H9 (cell line): Measurements from ENCODE around the gene OCRL. TPM values are rescaled to one million over a fixed set of nuclear protein-coding genes. Genes with fewer than 3 reads are reported as not detected.

ENCODE experiments used
- DNase-seq: peaks from one replicate; pipeline ENCODE4 v3.0.0-alpha.2; 2017
- H2AFZ ChIP-seq: one replicate; pipeline ENCODE4 v1.6.1; 2013; ENCODE audit warnings: mild to moderate bottlenecking, low read length, control low read depth, moderate library complexity
- H2AK5ac ChIP-seq: 2 replicates; pipeline ENCODE4 v1.6.1; 2013; ENCODE audit warnings: low read length, control low read depth, mixed read lengths; ENCODE audit not compliant: insufficient read length
- H2BK120ac ChIP-seq: one replicate; pipeline ENCODE4 v1.6.1; 2013; ENCODE audit warnings: low read depth, mild to moderate bottlenecking, low read length, control low read depth, inconsistent platforms; ENCODE audit not compliant: poor library complexity, severe bottlenecking
- H2BK12ac ChIP-seq: 2 replicates; pipeline ENCODE4 v1.6.1; 2013; ENCODE audit warnings: low read length, control low read depth, mixed read lengths, low read depth; ENCODE audit not compliant: insufficient read length
- H2BK15ac ChIP-seq: 2 replicates; pipeline ENCODE4 v1.6.1; 2013; ENCODE audit warnings: low read depth, low read length, control low read depth
- H2BK20ac ChIP-seq: one replicate; pipeline ENCODE4 v1.6.1; 2013; ENCODE audit warnings: low read depth, mild to moderate bottlenecking, low read length, control low read depth, inconsistent platforms; ENCODE audit not compliant: poor library complexity, severe bottlenecking
- H2BK5ac ChIP-seq: 2 replicates; pipeline ENCODE4 v1.6.1; 2013; ENCODE audit warnings: low read length, control low read depth, mixed read lengths; ENCODE audit not compliant: insufficient read length
- H3K14ac ChIP-seq: 2 replicates; pipeline ENCODE4 v1.6.1; 2013; ENCODE audit warnings: low read length, control low read depth; ENCODE audit not compliant: insufficient read depth
- H3K18ac ChIP-seq: 2 replicates; pipeline ENCODE4 v1.6.1; 2013; ENCODE audit warnings: low read depth, mild to moderate bottlenecking, mixed read lengths, low read length, control low read depth; ENCODE audit not compliant: insufficient read length
- H3K23ac ChIP-seq: 2 replicates; pipeline ENCODE4 v1.6.1; 2013; ENCODE audit warnings: low read length, control low read depth, mixed read lengths, low read depth; ENCODE audit not compliant: insufficient read length
- H3K23me2 ChIP-seq: 2 replicates; pipeline ENCODE4 v1.6.1; 2013; ENCODE audit warnings: low read depth, mild to moderate bottlenecking, mixed read lengths, low read length, control low read depth; ENCODE audit not compliant: insufficient read length, poor library complexity, severe bottlenecking
- H3K27ac ChIP-seq: 2 replicates; pipeline ENCODE4 v1.5.1; 2013; ENCODE audit warnings: low read length, control low read depth, mixed read lengths, low read depth; ENCODE audit not compliant: insufficient read length
- H3K27me3 ChIP-seq: 2 replicates; pipeline ENCODE4 v1.6.1; 2013; ENCODE audit warnings: low read length, control low read depth, inconsistent platforms; ENCODE audit not compliant: insufficient read depth
- H3K4ac ChIP-seq: 2 replicates; pipeline ENCODE4 v1.6.1; 2013; ENCODE audit warnings: low read depth, mild to moderate bottlenecking, control low read depth, inconsistent platforms, low read length, moderate library complexity
- H3K4me1 ChIP-seq: 2 replicates; pipeline ENCODE4 v1.6.1; 2013; ENCODE audit warnings: low read length, control low read depth, inconsistent platforms; ENCODE audit not compliant: insufficient read depth
- H3K4me2 ChIP-seq: 2 replicates; pipeline ENCODE4 v1.6.1; 2013; ENCODE audit warnings: low read length, control low read depth, mixed read lengths; ENCODE audit not compliant: insufficient read length, insufficient read depth
- H3K56ac ChIP-seq: 2 replicates; pipeline ENCODE4 v1.6.1; 2013; ENCODE audit warnings: low read depth, mild to moderate bottlenecking, mixed read lengths, low read length, control low read depth; ENCODE audit not compliant: insufficient read length
- H3K79me1 ChIP-seq: 2 replicates; pipeline ENCODE4 v1.6.1; 2013; ENCODE audit warnings: low read depth, mild to moderate bottlenecking, moderate library complexity, low read length, control low read depth, inconsistent platforms; ENCODE audit not compliant: insufficient read depth, poor library complexity, severe bottlenecking
- H3K79me2 ChIP-seq: 2 replicates; pipeline ENCODE4 v1.6.1; 2013; ENCODE audit warnings: low read length, control low read depth, inconsistent platforms; ENCODE audit not compliant: insufficient read depth
- H3K9ac ChIP-seq: 2 replicates; pipeline ENCODE4 v1.6.1; 2013; ENCODE audit warnings: low read length, control low read depth, mixed read lengths; ENCODE audit not compliant: insufficient read length; ENCODE audit errors: extremely low read depth
- H3K9me3 ChIP-seq: one replicate; pipeline ENCODE4 v1.6.1; 2013; ENCODE audit warnings: low read depth, low read length, inconsistent platforms; ENCODE audit not compliant: control insufficient read depth
- H3T11ph ChIP-seq: one replicate; pipeline ENCODE4 v1.6.1; 2013; ENCODE audit warnings: mild to moderate bottlenecking, low read length, control low read depth, inconsistent platforms
- H4K20me1 ChIP-seq: one replicate; pipeline ENCODE4 v1.6.1; 2013; ENCODE audit not compliant: control insufficient read depth, insufficient read length, insufficient read depth
- H4K5ac ChIP-seq: 2 replicates; pipeline ENCODE4 v1.6.1; 2013; ENCODE audit warnings: low read depth, mild to moderate bottlenecking, mixed read lengths, low read length, control low read depth; ENCODE audit not compliant: insufficient read length
- H4K8ac ChIP-seq: replicated peaks from 2 replicates; pipeline ENCODE4 v1.6.1; 2013; ENCODE audit warnings: low read length, control low read depth, mixed read lengths, low read depth; ENCODE audit not compliant: insufficient read length
- H4K91ac ChIP-seq: 2 replicates; pipeline ENCODE4 v1.6.1; 2013; ENCODE audit warnings: low read depth, mild to moderate bottlenecking, moderate library complexity, mixed read lengths, low read length, control low read depth; ENCODE audit not compliant: insufficient read length
- H3K27ac Mint-ChIP-seq, 3 experiments: 2 replicates in 2 of 3; 3 replicates in 1 of 3; pipeline ENCODE4 v1.8.0; 2020 to 2021; ENCODE audit warnings: mixed read lengths in 3 of 3, mild to moderate bottlenecking in 1 of 3, moderate library complexity in 1 of 3
- H3K27me3 Mint-ChIP-seq: 2 replicates; pipeline ENCODE4 v1.8.0; 2021; ENCODE audit warnings: low read depth, mild to moderate bottlenecking, moderate library complexity, mixed read lengths
- H3K36me3 Mint-ChIP-seq, 3 experiments: 2 replicates in 2 of 3; 3 replicates in 1 of 3; pipeline ENCODE4 v1.8.0; 2020 to 2021; ENCODE audit warnings: low read depth in 3 of 3, mixed read lengths in 3 of 3; ENCODE audit not compliant: insufficient read depth in 1 of 3
- H3K4me1 Mint-ChIP-seq, 2 experiments: 2 replicates each; pipeline ENCODE4 v1.8.0; 2020; ENCODE audit warnings: mixed read lengths in 2 of 2
- H3K4me3 Mint-ChIP-seq, 2 experiments: 2 replicates in 1 of 2; 3 replicates in 1 of 2; pipeline ENCODE4 v1.8.0; 2020 to 2021; ENCODE audit warnings: mild to moderate bottlenecking in 2 of 2, mixed read lengths in 2 of 2, moderate library complexity in 1 of 2
- H3K9me3 Mint-ChIP-seq, 2 experiments: 2 replicates in 1 of 2; 3 replicates in 1 of 2; pipeline ENCODE4 v1.8.0; 2020; ENCODE audit warnings: mild to moderate bottlenecking in 2 of 2, mixed read lengths in 2 of 2, moderate library complexity in 1 of 2
- WGBS: extraction: QIAGEN DNeasy Blood & Tissue Kit; methylation state at CpG from one replicate; pipeline ENCODE4 v1.1.7; 2013; ENCODE audit warnings: missing lambda C conversion rate, low lambda C conversion rate, mixed read lengths; ENCODE audit not compliant: insufficient read length; ENCODE audit errors: extremely low coverage; 5-methylcytosine and 5-hydroxymethylcytosine counted together
- total RNA-seq: library from RNA; stranded (reverse); gene quantifications from 2 replicates; pipeline ENCODE4 v1.2.1, GENCODE V29; 2021
- TF ChIP-seq, protein P1 (sequence below): fragments of 200-600 bp; sonication (generic); conservative IDR thresholded peaks from 3 replicates; pipeline ENCODE4 v1.8.0; 2021; ENCODE audit warnings: antibody characterized with exemption, mild to moderate bottlenecking

OCRL gene
- total RNA-seq, 1 experiment from 2014 or later: 31.4 TPM

- H4K20me1 ChIP-seq: no peaks in the 10 kb centered on the region
- no peak overlapping the region for H2BK5ac ChIP-seq
- H4K8ac ChIP-seq: no peak overlapping the region
- no peaks in the 10 kb centered on the region for H3K27me3 Mint-ChIP-seq
- H3K79me1 ChIP-seq: no peaks in the 10 kb centered on the region
- H3T11ph ChIP-seq: no peak overlapping the region
- H2BK120ac ChIP-seq: no peak overlapping the region
- no peak overlapping the region for H3K27ac Mint-ChIP-seq
- H3K23ac ChIP-seq: no peak overlapping the region
- H3K27ac ChIP-seq: no peak overlapping the region
- TF ChIP-seq, protein P1, sequence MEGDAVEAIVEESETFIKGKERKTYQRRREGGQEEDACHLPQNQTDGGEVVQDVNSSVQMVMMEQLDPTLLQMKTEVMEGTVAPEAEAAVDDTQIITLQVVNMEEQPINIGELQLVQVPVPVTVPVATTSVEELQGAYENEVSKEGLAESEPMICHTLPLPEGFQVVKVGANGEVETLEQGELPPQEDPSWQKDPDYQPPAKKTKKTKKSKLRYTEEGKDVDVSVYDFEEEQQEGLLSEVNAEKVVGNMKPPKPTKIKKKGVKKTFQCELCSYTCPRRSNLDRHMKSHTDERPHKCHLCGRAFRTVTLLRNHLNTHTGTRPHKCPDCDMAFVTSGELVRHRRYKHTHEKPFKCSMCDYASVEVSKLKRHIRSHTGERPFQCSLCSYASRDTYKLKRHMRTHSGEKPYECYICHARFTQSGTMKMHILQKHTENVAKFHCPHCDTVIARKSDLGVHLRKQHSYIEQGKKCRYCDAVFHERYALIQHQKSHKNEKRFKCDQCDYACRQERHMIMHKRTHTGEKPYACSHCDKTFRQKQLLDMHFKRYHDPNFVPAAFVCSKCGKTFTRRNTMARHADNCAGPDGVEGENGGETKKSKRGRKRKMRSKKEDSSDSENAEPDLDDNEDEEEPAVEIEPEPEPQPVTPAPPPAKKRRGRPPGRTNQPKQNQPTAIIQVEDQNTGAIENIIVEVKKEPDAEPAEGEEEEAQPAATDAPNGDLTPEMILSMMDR: no peak
- H2BK15ac ChIP-seq: no peak overlapping the region
- no peaks in the 10 kb centered on the region for H3K4me1 Mint-ChIP-seq
- H2BK12ac ChIP-seq: no peak overlapping the region
- no peak overlapping the region for H3K14ac ChIP-seq
- no peak overlapping the region for H3K18ac ChIP-seq
- H3K36me3 Mint-ChIP-seq: peaks cover 31 to 85% (median 76%) of the 10 kb centered on the region in 3 experiments; a peak in 6 of 7 replicates
- no peaks in the 10 kb centered on the region for H3K4me1 ChIP-seq
- H3K4ac ChIP-seq: no peak overlapping the region
- no peak overlapping the region for H3K4me3 Mint-ChIP-seq
- no peaks in the 10 kb centered on the region for H3K9me3 Mint-ChIP-seq
- H2AFZ ChIP-seq: no peak overlapping the region
- no peak for DNase-seq
- WGBS: no CpG with 5 or more reads among the region's 3 CpGs
- H4K5ac ChIP-seq: no peak overlapping the region
- no peak overlapping the region for H3K9ac ChIP-seq
- no peaks in the 10 kb centered on the region for H3K79me2 ChIP-seq
- no peak overlapping the region for H4K91ac ChIP-seq
- H3K56ac ChIP-seq: no peak overlapping the region
- H2BK20ac ChIP-seq: no peak overlapping the region
- no peaks in the 10 kb centered on the region for H3K27me3 ChIP-seq
- no peak overlapping the region for H3K4me2 ChIP-seq
- no peak overlapping the region for H2AK5ac ChIP-seq
- no peaks in the 10 kb centered on the region for H3K23me2 ChIP-seq
- no peaks in the 10 kb centered on the region for H3K9me3 ChIP-seq
Observed at GRCh38 chrX:129497146-129497843, 42.8 kb upstream of the OCRL start.
